GM10266 (cell line): ENCODE results near the gene FAM177A1.

Source experiments
- DNase-seq: peaks from one replicate; pipeline ENCODE4 v3.0.0; 2012; ENCODE audit errors: extremely low spot score
- TF ChIP-seq, protein P1 (sequence below): IDR thresholded peaks from 2 replicates; pipeline ENCODE4 v1.5.1; 2012; ENCODE audit warnings: mild to moderate bottlenecking, low read depth; ENCODE audit not compliant: control insufficient read depth, insufficient read depth; ENCODE audit errors: missing control alignments

The FAM177A1 gene, protein sequence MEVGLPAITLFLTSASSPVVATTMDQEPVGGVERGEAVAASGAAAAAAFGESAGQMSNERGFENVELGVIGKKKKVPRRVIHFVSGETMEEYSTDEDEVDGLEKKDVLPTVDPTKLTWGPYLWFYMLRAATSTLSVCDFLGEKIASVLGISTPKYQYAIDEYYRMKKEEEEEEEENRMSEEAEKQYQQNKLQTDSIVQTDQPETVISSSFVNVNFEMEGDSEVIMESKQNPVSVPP

DNA sequence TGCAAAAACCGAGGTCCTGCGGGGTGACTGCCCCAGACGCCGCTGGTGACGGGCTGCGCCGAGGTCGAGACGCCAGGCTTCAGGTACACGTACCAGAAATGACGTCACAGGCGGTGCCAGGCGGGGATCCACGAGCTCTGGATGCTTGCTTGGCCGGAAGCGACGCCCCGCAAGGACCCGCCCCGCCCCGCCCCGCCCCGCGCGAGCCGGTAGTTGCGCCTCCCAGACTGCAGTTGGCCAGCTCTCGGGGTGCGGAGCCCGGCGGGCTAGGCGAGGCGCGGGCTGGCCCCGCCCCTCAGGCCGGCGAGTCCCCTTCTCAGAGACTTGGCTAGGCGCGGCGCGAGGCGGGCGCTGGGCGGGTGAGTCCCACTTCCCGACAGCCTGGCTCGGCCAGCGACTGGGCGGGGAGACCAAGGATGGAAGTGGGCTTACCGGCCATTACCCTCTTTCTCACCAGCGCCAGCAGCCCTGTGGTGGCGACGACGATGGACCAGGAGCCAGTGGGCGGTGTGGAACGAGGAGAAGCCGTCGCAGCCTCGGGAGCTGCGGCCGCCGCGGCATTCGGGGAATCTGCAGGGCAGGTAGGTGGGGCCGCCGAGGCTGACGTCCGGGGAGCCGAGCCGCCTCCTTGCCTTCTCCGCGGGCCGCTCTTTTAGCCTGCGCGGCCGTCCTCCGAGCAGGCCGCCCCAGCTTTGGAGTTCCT lies at the start of gene FAM177A1:
Gene FAM177A1 (plus strand): TSS at position 225 of the 703 bp plus-strand sequence. CDS start 192 bp downstream, at position 417.
- TF ChIP-seq, protein P1, sequence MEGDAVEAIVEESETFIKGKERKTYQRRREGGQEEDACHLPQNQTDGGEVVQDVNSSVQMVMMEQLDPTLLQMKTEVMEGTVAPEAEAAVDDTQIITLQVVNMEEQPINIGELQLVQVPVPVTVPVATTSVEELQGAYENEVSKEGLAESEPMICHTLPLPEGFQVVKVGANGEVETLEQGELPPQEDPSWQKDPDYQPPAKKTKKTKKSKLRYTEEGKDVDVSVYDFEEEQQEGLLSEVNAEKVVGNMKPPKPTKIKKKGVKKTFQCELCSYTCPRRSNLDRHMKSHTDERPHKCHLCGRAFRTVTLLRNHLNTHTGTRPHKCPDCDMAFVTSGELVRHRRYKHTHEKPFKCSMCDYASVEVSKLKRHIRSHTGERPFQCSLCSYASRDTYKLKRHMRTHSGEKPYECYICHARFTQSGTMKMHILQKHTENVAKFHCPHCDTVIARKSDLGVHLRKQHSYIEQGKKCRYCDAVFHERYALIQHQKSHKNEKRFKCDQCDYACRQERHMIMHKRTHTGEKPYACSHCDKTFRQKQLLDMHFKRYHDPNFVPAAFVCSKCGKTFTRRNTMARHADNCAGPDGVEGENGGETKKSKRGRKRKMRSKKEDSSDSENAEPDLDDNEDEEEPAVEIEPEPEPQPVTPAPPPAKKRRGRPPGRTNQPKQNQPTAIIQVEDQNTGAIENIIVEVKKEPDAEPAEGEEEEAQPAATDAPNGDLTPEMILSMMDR, result no peak
- peak; percentile 98 for DNase-seq

DNA sequence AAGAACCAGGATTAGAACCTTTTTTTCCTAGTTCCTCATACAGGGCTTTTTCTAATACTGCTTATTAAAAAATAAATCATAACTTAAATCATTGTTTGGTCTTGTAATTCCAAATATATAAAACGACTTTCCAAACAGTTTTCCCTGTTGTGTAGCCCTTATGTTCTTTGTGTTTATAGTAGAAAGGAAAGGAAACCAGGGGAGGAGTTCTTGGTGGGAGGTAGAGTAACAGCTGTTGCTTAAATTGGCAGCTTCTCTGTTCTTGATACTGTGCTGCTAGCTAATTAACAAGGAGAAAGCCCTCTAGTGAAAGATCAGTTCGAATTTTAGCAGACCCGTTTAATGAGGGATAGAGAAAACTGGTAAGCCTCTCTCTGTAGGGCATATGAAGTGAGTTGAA lies 48.3 kb upstream of the FAM177A1 start:
- TF ChIP-seq, protein P1, result no peak

DNA sequence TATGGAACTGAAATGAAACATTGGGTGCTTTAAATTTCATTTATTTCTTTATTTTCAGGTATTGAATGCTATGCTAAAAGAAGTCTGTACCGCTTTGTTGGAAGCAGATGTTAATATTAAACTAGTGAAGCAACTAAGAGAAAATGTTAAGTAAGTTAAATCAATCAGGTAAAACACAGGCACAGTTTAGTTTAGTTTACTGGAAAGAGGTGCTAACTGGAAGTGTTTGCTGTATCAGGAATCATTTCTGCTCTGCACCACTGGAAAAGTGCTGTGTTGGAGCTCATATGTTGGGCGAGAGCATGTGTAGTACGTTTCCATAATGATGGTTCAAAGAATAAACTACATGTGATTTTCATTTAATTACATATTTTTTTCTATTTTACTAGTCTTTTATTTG lies 46.6 kb upstream of the FAM177A1 start:
- no peak for DNase-seq
- TF ChIP-seq, protein P1, result no peak

More for the DNA sequence above, 48.3 kb upstream of the FAM177A1 start:
- no peak for DNase-seq

DNA sequence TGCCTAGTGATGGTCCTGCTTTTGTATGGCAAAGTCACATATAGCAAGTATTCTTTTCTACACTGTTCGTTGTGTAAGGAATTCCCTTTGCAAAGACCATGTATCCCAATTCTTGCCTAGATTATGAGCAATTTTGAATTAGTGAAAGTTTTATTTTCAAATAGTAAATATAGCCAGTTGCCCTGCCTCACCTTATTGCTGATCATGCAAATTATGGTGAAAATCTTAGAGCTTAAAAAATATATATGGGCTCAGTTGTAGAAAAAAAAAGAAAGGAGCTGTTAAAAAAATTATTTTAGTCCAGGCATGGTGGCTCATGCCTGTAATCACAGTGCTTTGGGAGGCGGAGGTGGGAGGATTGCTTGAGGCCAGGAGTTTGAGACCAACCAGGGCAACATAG lies 44.5 kb upstream of the FAM177A1 start:
- no peak for DNase-seq
- TF ChIP-seq, protein P1, result no peak

DNA sequence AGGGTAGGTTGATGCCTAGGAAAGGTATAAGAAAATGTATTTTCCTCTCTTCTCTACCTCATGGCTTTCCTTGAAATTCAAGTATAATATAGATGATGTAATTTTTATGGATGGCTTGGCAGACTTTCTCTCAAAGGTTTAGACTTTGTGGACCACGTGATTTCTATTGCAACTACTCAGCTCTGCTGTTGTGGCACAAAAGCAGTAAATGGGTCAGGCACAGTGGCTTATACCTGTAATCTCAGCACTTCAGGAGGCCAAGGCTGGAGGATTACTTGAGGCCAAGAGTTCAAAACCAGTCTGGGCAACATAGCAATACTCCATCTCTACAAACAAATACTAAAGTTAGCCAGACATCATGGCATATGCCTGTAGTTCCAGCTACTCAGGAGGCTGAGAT lies 41.2 kb upstream of the FAM177A1 start:
- TF ChIP-seq, protein P1, result no peak
- DNase-seq, result no peak

DNA sequence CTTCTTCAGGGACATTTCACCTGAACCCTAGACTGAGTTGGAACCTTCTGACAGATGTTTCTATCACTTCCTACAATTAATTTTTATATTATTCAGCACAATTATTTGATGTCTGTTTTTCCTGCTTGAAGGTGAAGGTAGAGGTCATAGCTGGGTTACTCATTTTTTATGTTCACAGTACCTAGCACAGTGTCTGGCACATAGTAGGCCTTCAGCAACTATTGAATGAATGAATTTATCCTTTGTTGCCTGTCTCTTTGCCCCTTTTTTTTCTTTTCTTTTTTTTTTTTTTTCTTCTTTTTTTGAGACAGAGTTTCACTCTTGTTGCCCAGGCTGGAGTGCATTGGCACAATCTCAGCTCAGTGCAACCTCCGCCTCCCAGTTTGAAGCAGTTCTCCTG lies 29.5 kb upstream of the FAM177A1 start:
- TF ChIP-seq, protein P1, result no peak

DNA sequence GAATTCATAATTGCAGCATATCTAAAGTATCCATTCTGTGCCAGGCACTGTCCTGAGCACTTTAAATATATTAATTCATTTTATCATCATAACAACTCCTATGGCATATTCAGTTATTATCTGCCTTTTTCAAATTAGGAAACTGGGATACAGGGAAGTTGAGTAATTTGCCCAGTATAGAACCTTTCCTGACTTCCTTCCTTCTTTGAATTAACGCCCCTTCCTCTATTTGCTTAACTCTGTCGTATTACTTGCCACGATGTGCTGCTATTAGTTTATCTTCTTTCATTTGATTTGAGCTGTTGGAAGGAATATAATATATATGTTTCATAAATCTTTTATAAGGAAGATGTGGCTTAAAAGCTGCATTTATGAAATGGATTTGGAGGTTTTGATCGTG lies 25.4 kb upstream of the FAM177A1 start:
- no peak for DNase-seq
- TF ChIP-seq, protein P1, result no peak

More for the DNA sequence above, 29.5 kb upstream of the FAM177A1 start:
- DNase-seq, result no peak
